Measurements from ENCODE around the gene KLHL29.

KLHL29 gene

GRCh38 chr2:23513245-23513871 is 128.4 kb downstream of the KLHL29 start:
- DNase-seq (ENCODE audit: low read depth, low spot score): no peak

- DNase-seq (ENCODE audit: low read depth, low spot score): no peak
These were observed 129.2 kb downstream of the KLHL29 start for GRCh38 chr2:23513872-23514793.

- no peak for DNase-seq (ENCODE audit: low read depth, low spot score)
These were observed 131.7 kb downstream of the KLHL29 start for GRCh38 chr2:23516520-23517256.

- no peak for DNase-seq (ENCODE audit: low read depth, low spot score)
These were observed 133.7 kb downstream of the KLHL29 start for GRCh38 chr2:23518481-23519333.

- no peak for DNase-seq (ENCODE audit: low read depth, low spot score)
These were observed 134.3 kb downstream of the KLHL29 start for GRCh38 chr2:23519334-23519651.

GRCh38 chr2:23520256-23520655 is 135.3 kb downstream of the KLHL29 start:
- no peak for DNase-seq (ENCODE audit: low read depth, low spot score)

GRCh38 chr2:23521060-23521459 is 136.1 kb downstream of the KLHL29 start:
- no peak for DNase-seq (ENCODE audit: low read depth, low spot score)

GRCh38 chr2:23522726-23523372 is 137.9 kb downstream of the KLHL29 start:
- DNase-seq (ENCODE audit: low read depth, low spot score): no peak

GRCh38 chr2:23523373-23524260 is 138.6 kb downstream of the KLHL29 start:
- no peak for DNase-seq (ENCODE audit: low read depth, low spot score)

- DNase-seq (ENCODE audit: low read depth, low spot score): no peak
These were observed 139.3 kb downstream of the KLHL29 start for GRCh38 chr2:23524261-23524706.

- no peak for DNase-seq (ENCODE audit: low read depth, low spot score)
These were observed 140.3 kb downstream of the KLHL29 start for GRCh38 chr2:23525137-23525765.

- DNase-seq (ENCODE audit: low read depth, low spot score): no peak
These were observed 141.1 kb downstream of the KLHL29 start for GRCh38 chr2:23526114-23526513.

GRCh38 chr2:23526835-23527790 is 142.1 kb downstream of the KLHL29 start:
- no peak for DNase-seq (ENCODE audit: low read depth, low spot score)

- DNase-seq (ENCODE audit: low read depth, low spot score): no peak
These were observed 143.2 kb downstream of the KLHL29 start for GRCh38 chr2:23528171-23528570.

- DNase-seq (ENCODE audit: low read depth, low spot score): no peak
These were observed 143.7 kb downstream of the KLHL29 start for GRCh38 chr2:23528690-23529089.

- DNase-seq (ENCODE audit: low read depth, low spot score): no peak
These were observed 144.7 kb downstream of the KLHL29 start for GRCh38 chr2:23529659-23530058.

- DNase-seq (ENCODE audit: low read depth, low spot score): no peak
These were observed 145.4 kb downstream of the KLHL29 start for GRCh38 chr2:23530206-23530908.

- no peak for DNase-seq (ENCODE audit: low read depth, low spot score)
These were observed 145.9 kb downstream of the KLHL29 start for GRCh38 chr2:23530909-23531276.
